Measurements from ENCODE around the gene GBF1.

DNA sequence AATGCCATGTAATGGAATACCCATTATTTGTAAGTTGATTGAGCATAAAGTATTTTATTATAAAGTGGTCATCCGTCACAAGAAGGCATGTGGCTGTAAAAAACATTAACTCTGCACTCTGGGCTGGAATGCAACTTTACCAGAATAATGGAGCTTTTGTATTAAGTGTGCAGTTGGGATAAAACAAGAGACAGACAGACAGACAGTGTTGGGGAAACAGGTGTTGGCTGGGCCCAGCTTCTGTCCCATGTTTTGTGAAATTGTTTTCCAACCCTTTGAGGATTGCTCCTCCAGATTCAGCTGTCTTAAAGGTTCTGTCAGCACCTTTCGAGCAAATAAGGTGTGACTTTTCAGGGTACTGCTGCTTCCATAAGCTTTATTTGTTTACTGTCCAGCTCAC is 82.3 kb downstream of the GBF1 start:
- TF ChIP-seq, protein P1, sequence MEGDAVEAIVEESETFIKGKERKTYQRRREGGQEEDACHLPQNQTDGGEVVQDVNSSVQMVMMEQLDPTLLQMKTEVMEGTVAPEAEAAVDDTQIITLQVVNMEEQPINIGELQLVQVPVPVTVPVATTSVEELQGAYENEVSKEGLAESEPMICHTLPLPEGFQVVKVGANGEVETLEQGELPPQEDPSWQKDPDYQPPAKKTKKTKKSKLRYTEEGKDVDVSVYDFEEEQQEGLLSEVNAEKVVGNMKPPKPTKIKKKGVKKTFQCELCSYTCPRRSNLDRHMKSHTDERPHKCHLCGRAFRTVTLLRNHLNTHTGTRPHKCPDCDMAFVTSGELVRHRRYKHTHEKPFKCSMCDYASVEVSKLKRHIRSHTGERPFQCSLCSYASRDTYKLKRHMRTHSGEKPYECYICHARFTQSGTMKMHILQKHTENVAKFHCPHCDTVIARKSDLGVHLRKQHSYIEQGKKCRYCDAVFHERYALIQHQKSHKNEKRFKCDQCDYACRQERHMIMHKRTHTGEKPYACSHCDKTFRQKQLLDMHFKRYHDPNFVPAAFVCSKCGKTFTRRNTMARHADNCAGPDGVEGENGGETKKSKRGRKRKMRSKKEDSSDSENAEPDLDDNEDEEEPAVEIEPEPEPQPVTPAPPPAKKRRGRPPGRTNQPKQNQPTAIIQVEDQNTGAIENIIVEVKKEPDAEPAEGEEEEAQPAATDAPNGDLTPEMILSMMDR (IDR thresholded peaks at IDR 0.05): no peak
- no peak for TF ChIP-seq POLR2AphosphoS5 (IDR thresholded peaks at IDR 0.05)
